22Rv1 (cell line): ENCODE measurements around the gene POU2F3.

ENCODE experiments used
- ZFX ChIP-seq: fragments of 450-650 bp; IDR thresholded peaks from 2 replicates; pipeline ENCODE4 v1.6.1; 2017; ENCODE audit warnings: antibody characterized with exemption, borderline replicate concordance
- TF ChIP-seq, protein P1 (sequence below): fragments of 450-650 bp; IDR thresholded peaks from 2 replicates; pipeline ENCODE4 v1.5.1; 2017; ENCODE audit warnings: mild to moderate bottlenecking

GRCh38 chr11:120235024-120235628 lies 4.8 kb upstream of the POU2F3 start:
- TF ChIP-seq, protein P1, sequence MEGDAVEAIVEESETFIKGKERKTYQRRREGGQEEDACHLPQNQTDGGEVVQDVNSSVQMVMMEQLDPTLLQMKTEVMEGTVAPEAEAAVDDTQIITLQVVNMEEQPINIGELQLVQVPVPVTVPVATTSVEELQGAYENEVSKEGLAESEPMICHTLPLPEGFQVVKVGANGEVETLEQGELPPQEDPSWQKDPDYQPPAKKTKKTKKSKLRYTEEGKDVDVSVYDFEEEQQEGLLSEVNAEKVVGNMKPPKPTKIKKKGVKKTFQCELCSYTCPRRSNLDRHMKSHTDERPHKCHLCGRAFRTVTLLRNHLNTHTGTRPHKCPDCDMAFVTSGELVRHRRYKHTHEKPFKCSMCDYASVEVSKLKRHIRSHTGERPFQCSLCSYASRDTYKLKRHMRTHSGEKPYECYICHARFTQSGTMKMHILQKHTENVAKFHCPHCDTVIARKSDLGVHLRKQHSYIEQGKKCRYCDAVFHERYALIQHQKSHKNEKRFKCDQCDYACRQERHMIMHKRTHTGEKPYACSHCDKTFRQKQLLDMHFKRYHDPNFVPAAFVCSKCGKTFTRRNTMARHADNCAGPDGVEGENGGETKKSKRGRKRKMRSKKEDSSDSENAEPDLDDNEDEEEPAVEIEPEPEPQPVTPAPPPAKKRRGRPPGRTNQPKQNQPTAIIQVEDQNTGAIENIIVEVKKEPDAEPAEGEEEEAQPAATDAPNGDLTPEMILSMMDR, result peak; percentile 92
- no peak for TF ChIP-seq ZFX
